HG03457 (cell line): ENCODE results near the gene KIAA1191.
"Not testable (repeated sequence)": the region's sequence is repeated elsewhere in the genome, so short reads cannot be mapped to it uniquely, and the experiment has no call there.

ENCODE experiments used
- ATAC-seq: cut with Tn5 transposase; IDR thresholded peaks from one replicate; pipeline ENCODE4 v1.9.1; 2021; ENCODE audit warnings: moderate number of reproducible peaks; ENCODE audit not compliant: unreplicated experiment

The KIAA1191 gene

DNA sequence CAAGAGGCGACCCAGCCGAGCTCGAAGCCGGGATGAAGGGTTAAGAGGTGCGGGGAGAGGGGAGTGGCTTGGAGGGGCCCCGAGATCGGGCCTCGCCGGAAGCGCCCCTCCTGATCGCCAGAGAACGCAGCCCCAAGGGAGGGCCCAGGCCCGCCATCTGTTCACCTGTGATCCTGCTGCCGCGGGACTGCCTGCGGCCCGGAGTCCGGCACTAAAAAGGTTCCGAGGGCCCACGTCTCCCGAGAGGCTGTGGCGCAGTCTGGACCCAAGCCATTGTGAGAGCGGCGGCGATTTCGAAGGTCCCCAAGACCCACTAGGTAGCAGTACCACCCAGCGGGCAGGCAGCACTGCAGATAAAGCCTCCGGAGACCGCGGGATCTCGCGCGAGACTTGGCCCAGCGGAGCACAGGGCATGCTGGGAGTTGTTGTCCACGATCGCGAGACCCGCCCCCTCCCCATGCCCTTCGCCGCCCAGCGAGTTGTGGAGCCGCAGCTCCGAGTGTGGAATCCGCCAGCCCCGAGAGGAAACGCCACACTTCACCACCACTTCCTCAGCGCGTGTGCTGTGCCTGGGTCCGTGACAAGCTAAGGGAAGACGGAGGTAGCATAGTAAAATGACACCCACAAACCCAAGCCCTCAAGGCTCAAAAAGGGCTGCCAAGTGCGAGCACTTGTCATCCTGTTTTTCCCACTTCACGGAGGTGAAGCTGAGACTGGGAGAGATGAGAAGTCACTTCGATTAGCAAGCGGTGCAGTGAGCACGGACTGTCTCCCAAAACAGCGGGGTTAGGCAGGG, at the start of gene KIAA1191:
KIAA1191 (minus strand) TSS at position 328 of the 796 bp plus-strand sequence. CDS start 2,256 bp downstream, outside the sequence.
- ATAC-seq, result peak; percentile 86

DNA sequence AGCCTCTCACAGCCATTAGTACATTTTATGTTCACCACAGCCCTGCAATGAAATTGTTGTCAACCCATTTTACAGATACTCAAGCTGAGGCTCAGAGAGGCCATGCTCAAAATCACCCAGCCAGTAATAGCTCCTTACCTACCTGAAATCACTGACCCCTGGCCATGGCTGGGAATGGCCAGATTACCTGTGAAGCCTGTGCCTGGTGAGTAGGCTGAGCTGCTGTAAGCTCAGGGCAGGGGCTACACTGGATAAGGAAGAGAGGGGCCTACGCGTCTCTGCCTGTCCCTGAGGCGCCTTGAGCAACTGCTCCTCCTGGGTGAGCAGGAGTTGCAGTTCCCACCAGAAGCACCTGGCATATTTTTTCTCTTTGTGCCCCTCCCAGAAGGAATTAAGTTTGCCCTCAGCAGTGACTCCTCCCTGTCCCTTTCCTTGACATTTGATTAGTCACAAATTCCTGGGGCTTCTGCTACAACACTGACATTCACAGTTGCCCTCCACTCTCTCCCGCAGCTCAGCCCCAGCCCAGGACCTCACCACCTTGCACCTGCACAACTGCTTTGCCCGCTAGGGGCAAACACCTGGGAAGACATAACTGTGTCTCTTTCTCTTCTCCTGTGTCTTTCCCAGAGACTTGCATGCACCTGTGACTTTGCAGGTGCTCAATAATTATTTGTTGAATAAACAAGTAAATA, 49.1 kb upstream of the KIAA1191 start:
- no peak for ATAC-seq

DNA sequence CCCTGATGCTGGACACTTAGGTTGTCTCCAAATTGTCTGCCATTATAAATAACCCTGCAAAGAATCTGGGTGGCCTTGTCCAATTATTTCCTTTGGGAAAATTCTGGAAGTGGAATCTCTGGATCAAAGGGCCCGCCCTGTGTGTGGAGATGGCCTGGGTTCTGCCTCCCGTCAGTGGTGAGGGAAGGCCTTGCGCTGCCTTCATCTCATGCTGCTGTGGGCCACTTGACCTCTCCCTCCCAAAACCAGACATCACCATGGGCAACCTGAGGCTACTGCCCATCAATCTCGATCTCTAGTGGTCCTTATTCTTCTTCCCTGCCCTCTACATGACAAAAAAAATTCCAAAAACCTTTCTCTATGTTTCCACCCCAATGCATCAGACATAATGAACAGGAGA, 48.2 kb upstream of the KIAA1191 start:
- no peak for ATAC-seq

DNA sequence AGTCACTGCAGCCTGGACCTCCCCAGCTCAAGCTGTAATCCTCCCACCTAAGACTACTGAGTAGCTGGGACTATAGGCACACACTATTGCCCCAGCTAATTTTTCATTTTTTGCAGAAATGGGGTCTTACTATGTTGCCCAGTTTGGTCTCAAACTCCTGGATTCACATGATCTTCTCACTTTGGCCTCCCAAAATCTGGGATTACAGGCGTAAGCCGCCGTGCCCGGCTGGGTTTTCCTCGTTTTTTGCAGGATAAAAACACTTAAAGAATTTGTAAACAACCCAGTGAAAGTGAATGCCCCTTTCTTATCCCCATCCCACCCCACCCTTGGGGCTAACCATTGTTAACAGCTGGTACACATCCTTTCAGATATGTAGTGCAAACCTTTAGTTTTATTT, 47.0 kb upstream of the KIAA1191 start:
- ATAC-seq, result no peak

DNA sequence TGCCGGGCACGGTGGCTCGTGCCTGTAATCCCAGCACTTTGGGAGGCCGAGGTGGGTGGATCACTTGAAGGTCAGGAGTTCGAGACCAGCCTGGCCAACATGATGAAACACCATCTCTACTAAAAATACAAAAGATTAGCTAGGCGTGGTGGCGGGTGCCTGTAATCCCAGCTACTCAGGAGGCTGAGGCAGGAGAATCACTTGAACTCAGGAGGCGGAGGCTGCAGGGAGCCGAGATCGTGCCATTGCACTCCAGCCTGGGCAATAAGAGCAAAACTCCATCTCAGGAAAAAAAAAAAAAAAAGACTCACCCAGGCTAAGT, 46.6 kb upstream of the KIAA1191 start:
- not testable (repeated sequence) for ATAC-seq

DNA sequence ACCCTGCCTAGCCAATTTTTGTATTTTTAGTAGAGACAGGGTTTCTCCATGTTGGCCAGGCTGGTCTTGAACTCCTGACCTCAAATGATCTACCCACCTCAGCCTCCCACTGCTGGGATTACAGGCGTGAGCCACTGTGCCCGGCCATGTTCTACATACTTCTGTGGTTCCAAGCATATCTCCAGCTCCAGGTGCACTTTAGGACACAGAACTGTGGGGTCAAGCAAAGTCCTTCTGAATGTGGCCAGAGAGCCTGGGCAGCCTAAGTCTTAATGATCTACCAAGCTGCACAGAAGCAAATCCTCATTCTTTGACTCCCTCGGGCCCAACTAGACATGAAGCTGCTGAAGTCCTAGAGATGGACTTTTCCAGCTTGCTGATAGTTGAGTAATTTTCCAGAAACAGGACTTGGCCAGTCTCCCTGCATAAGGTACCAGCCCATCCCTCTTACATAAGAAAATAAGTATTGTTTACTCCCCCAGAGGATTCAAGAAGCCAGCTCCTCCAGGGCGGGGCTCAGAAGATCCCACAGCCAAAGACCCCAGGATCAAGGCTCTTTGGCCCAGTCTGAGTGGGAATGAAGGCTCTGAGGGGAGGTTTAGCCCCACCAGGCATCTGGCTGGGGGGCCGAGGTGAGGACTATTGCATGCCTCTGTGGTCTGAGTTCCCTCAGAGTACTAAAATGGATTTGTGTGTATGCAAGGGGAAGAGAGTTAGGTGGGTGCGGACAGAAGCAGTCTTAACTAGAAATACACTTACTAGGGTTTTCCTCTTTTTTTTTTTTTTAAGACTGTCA, 46.1 kb upstream of the KIAA1191 start:
- ATAC-seq, result no peak

DNA sequence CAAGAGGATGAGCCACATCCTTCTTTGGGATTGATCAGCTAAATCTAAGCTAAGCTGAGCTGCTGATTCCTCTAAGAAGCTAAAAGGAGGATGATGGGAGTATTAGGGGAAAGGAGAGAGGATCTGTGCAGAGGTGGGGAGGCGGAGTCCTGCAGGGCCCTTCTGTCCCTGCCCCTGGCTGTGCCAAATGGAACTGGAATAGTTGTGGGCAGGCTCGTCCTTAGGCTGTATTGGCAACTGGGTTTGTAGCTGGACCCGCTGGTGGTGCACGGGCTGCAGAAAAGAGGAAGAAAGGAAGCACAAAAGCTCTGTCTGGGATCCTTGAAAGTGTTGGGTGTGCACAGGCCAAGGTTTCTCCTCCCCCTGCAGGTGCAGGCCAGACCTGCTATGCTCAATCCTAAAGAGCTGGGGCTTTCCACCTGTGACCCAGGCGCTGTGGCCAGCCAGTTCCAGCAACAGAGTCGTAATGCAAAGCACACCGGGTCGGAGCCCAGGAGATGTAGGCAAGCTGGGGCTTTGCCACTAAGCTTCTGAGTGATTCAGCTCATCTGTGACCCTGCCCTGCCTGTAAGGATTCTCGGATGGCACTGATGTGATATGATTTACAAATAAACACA, 45.0 kb upstream of the KIAA1191 start:
- ATAC-seq, result no peak

GRCh38 chr5:176405656-176406435, 44.3 kb upstream of the KIAA1191 start:
- ATAC-seq, result no peak

GRCh38 chr5:176401281-176402205, 40.0 kb upstream of the KIAA1191 start:
- no peak for ATAC-seq

DNA sequence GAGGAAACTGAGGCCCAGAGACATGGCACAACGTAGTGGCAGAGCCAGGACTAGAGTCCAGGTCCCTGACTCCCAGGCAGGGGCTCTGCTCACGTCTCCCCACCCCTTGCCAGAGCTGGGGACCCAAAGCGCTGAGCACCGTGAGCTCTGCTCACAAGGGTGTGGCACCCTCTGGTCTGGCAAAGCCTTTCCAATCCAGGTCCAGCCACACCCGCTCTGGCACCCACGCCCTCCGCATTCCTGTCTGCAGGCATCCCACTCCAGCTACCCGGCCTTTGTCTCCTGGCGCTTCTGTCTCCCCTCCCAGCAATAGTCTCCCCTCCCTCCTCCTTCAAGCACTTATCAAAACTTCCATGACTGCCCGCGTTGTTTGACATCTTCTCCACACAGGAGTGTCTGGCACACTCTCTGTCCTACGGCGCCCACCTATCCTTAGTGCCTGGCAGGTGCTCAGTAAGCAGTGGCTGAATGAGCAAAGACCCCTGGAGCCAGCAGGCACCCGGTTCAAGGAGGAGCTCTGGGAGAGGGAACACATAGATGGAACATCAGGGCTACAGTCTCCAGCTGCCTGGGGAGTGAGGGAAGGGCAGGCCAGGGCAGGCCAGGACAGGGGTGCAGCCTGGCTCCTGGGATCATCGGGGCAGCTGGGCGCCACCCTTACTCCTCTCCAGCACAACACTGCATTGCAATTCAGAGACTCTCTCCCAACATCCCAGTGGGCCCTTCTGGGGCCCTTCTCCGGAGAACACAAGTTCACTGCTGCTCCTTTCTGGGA, 39.0 kb upstream of the KIAA1191 start:
- ATAC-seq, result no peak

DNA sequence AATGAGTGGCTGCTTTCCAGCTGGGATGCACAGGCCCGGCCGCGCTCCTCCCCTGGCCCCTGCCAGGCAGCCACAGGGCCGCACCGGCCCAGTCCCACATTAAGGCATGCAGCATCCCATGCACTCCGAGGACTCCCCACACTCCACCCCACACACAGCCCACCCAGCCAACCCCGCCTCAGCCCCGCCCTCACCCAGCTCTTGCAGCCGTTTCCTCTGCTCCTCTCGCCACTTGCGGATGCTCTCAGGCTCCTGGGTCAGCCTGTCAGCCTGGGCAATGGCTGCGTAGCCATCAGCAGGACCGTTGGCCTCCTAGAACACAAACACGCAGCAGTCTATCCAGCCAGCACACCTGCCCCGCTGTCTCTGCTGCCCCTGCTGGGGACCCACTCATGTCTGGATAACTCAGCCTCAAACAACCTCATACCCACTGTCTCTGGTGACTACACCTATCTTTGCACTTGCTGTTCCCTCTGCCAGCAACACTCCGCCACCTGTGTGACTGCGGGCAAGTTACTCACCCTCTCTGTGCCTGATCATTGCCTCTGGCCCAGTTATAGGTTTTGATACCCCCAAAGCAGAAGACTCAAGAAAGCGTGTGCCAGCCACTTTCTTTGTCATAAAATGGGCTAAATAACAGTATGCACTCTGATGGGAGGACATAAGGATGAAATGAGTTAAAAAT, 36.3 kb upstream of the KIAA1191 start:
- ATAC-seq, result no peak

DNA sequence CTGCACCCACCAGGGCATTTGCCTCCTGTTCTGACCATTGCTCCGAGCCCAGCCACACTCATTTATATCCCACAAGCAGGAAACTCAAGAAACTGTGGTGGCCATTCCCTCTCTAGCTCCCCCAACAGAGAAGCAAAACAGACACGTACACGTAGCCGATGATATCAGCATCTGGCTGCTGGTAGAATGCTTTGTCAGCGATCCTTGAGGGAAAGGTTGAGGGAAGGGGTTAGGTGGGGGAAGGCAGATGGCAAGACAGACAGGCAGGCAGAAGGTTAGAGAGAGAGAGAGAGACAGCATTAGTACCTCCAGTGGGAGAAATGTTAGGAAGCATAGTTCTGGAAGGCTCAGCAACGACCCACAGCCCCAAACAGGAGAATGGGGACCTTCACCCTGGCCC, 34.8 kb upstream of the KIAA1191 start:
- ATAC-seq, result no peak

- ATAC-seq, result no peak
Observed at GRCh38 chr5:176394881-176395675, 33.5 kb upstream of the KIAA1191 start.

DNA sequence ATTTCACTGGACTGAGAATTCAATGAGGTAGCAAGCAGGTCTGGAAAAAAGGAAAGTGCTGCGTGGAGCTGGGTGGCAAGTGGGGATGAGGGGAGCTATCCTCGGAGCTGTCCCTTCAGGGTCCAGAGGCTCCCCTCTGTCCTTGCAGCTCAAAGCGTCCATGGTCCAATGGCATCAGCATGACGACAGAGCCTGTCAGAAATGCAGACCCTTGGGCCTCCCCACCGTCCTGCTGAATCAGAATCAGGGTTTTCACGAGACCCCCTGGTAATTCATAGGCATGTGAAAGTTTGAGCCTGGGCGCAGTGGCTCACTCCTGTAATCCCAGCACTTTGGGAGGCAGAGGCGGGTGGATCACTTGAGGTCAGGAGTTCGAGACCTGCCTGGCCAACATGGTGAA, 32.5 kb upstream of the KIAA1191 start:
- ATAC-seq, result no peak

DNA sequence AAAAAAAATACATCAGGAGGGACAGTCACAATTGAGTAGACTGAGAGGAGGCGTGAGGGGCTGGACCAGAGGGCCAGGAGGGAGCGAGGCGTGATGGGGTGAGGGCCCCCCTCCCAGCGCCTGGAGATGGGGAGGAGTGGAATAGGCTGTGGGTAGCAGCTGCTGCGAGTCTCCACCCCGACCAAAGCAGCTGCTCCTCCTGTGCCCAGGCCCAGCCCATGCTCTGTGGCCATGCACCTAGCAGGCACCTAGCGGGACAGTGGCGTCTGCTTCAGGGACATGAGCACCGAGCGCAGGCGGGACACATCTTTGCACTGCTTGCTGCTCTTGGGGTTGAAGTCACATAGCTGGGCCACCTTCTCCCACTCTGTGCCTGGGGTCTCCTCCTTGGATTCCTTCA, 31.0 kb upstream of the KIAA1191 start:
- ATAC-seq, result no peak

DNA sequence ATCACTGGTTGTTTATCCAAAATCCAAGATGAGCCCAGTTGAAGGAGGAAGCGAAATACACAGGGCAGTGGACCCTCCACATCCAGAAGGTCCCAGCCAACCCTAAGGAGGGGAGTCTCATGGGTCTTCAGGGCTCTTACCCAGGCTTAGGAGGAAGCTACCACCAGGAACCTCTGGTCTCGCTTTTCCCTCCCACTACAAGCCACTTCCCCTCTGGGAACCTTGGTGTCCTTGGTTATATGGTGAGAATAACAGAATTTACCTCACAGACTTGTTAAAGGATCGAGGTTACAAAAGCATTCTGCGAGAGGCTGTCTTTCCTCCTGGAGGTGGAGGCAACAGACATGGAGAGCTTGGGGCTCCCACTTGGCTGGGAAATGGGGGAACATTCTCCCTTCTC, 30.4 kb upstream of the KIAA1191 start:
- ATAC-seq, result no peak

DNA sequence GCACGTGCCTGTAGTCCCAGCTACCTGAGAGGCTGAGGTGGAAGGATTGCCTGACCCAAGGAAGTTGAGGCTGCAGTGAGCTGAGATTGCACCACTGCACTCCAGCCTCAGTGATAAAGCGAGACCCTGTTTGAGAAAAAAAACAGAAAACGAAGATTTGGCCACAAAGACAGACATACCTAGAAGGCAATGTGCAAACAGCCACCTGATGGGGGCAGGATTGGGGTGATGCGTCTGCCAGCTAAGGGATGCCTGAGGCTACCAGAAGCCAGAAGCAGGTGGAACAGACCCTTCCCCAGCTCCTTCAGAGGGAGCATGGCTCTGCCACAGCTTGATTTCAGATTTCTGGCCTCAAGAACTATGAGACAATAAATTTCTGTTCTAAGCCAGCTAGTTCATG, 29.9 kb upstream of the KIAA1191 start:
- ATAC-seq, result no peak
